ENCODE measurements around the gene ACTG2. TPM values are rescaled to one million over a fixed set of nuclear protein-coding genes. Genes with fewer than 3 reads are reported as not detected.

The ACTG2 gene
- total and polyA plus RNA-seq, 8 donors = 29.8 to 156 (median 58.3) TPM

GRCh38 chr2:73964223-73964622 is 71.4 kb downstream of the ACTG2 start:
- ATAC-seq = no peak
- no peak for TF ChIP-seq CTCF (IDR thresholded peaks at IDR 0.05)

GRCh38 chr2:73965053-73965452 is 72.2 kb downstream of the ACTG2 start:
- TF ChIP-seq CTCF (IDR thresholded peaks at IDR 0.05) = no peak
- no peak for DNase-seq
- no peak overlapping the region for H3K4me3 ChIP-seq
- peaks cover 0 to 16% of the 10 kb centered on the region in 2 donors for H3K4me1 ChIP-seq
- peaks cover 0 to 2% of the 10 kb centered on the region in 2 donors for H3K36me3 ChIP-seq
- intact Hi-C loops (cut with DNase I) = no loop called here
- H3K27ac ChIP-seq = no peak overlapping the region
- no peak for ATAC-seq
- H3K9me3 ChIP-seq = peaks cover 0 to 4% of the 10 kb centered on the region in 2 donors
- H3K27me3 ChIP-seq = no peaks in the 10 kb centered on the region

More at GRCh38 chr2:73964223-73964622, 71.4 kb downstream of the ACTG2 start:
- no peak for DNase-seq
- peaks cover 0 to 4% of the 10 kb centered on the region in 2 donors for H3K9me3 ChIP-seq
- peaks cover 0 to 10% of the 10 kb centered on the region in 2 donors for H3K36me3 ChIP-seq
- no peaks in the 10 kb centered on the region for H3K27me3 ChIP-seq
- no peak overlapping the region for H3K4me3 ChIP-seq
- intact Hi-C loops (cut with DNase I) = no loop called here
- no peak overlapping the region for H3K27ac ChIP-seq
- H3K4me1 ChIP-seq = peaks cover 0 to 8% of the 10 kb centered on the region in 2 donors

- intact Hi-C loops (cut with DNase I) = no loop called here
- ATAC-seq (no peak), DNase-seq (no peak)
- no peak for TF ChIP-seq CTCF (IDR thresholded peaks at IDR 0.05)
- Histone ChIP-seq H3K27ac (no peak overlapping the region), H3K9me3 (no peaks in the 10 kb centered on the region), H3K4me3 (no peak overlapping the region), H3K36me3 (no peaks in the 10 kb centered on the region), H3K4me1 (peaks cover 14 to 49% of the 10 kb centered on the region in 2 donors), H3K27me3 (no peaks in the 10 kb centered on the region)
Measured at GRCh38 chr2:73968357-73968937, 75.6 kb downstream of the ACTG2 start.

GRCh38 chr2:73969356-73969755 is 76.5 kb downstream of the ACTG2 start:
- peak overlapping the region in 1 of 2 donors; percentile 76 for H3K27ac ChIP-seq

More at GRCh38 chr2:73969356-73969755, 76.5 kb downstream of the ACTG2 start:
- Histone ChIP-seq H3K36me3 (no peaks in the 10 kb centered on the region), H3K4me1 (peaks cover 14 to 49% of the 10 kb centered on the region in 2 donors), H3K9me3 (no peaks in the 10 kb centered on the region), H3K4me3 (no peak overlapping the region), H3K27me3 (no peaks in the 10 kb centered on the region)
- no peak for TF ChIP-seq CTCF (IDR thresholded peaks at IDR 0.05)
- DNase-seq (no peak), ATAC-seq (no peak)
- intact Hi-C loops (cut with DNase I) = no loop called here

Other genes starting within 250 kb of the ACTG2 start
- 10 to 100 TPM; 15.3 to 20.2 TPM for gene TPRKB, start 155.7 kb upstream of the ACTG2 start, total RNA-seq
- 10 to 100 TPM; 65.2 to 79.1 (median 73.4) TPM for gene TPRKB, start 155.7 kb upstream of the ACTG2 start, polyA plus RNA-seq (ENCODE audit: insufficient read length in 6 of 6)
- 10 to 100 TPM; 16.6 to 17.1 TPM for gene DUSP11, start 112.9 kb upstream of the ACTG2 start, total RNA-seq
- gene DUSP11, start 112.9 kb upstream of the ACTG2 start, polyA plus RNA-seq (ENCODE audit: insufficient read length in 6 of 6) = 10 to 100 TPM; 31.0 to 39.1 (median 33.7) TPM
- not detected for gene C2orf78, start 108.8 kb upstream of the ACTG2 start, total RNA-seq
- not detected for gene C2orf78, start 108.8 kb upstream of the ACTG2 start, polyA plus RNA-seq (ENCODE audit: insufficient read length in 6 of 6)
- gene STAMBP, start 64.0 kb upstream of the ACTG2 start, total RNA-seq = 10 to 100 TPM; 32.6 to 40.5 TPM
- gene STAMBP, start 64.0 kb upstream of the ACTG2 start, polyA plus RNA-seq (ENCODE audit: insufficient read length in 6 of 6) = 10 to 100 TPM; 49.0 to 57.0 (median 52.3) TPM
- gene DGUOK, start 33.9 kb downstream of the ACTG2 start, total RNA-seq = 10 to 100 TPM; 32.1 to 53.3 TPM
- 10 to 100 TPM; 57.4 to 64.5 (median 61.0) TPM for gene DGUOK, start 33.9 kb downstream of the ACTG2 start, polyA plus RNA-seq (ENCODE audit: insufficient read length in 6 of 6)
- gene TET3, start 91.9 kb downstream of the ACTG2 start, total RNA-seq = 10 to 100 TPM; 16.6 to 32.1 TPM
- gene TET3, start 91.9 kb downstream of the ACTG2 start, polyA plus RNA-seq (ENCODE audit: insufficient read length in 6 of 6) = 10 to 100 TPM; 18.9 to 22.8 (median 19.7) TPM

Measured in left lung (tissue), 10 donors.